Tibial nerve (tissue), 3 donors: ENCODE measurements around the gene SPATA13.

Experiments
- POLR2A ChIP-seq, 2 donors: fragments of 450-650 bp; IDR thresholded peaks; one replicate each; pipeline ENCODE4 v1.6.1; 2017; ENCODE audit warnings: antibody characterized with exemption in 2 of 2, mild to moderate bottlenecking in 2 of 2, moderate library complexity in 2 of 2
- TF ChIP-seq, protein P1 (sequence below), 5 experiments: fragments of 200-600 bp in 3 of 5; fragments of 450-650 bp in 2 of 5; sonication (generic) in 3 of 5; IDR thresholded peaks; one replicate each; pipeline ENCODE4 v1.5.1; 2016 to 2019; ENCODE audit warnings: antibody characterized with exemption in 5 of 5, mild to moderate bottlenecking in 3 of 5, moderate library complexity in 2 of 5

DNA sequence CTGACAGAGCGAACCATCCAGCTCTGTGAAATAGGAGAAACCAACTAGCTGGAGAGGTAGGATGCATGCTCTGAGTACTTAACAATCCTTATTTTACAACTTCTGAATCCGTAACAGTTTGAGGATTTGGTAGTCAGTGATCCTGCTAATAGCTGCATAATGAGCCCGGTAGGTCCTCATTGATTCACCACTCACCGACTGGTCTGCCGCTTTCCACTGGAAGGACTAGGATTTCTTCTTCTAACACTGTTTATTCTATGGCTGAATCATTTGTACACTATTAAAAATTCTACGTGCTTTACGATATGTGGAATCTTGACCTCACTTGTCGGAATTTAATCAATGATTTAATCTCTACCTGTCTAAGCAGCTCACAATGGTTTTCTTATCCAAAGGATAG is 33.9 kb downstream of the SPATA13 start:
- TF ChIP-seq POLR2A (IDR thresholded peaks at IDR 0.05): no peak
- TF ChIP-seq, protein P1, sequence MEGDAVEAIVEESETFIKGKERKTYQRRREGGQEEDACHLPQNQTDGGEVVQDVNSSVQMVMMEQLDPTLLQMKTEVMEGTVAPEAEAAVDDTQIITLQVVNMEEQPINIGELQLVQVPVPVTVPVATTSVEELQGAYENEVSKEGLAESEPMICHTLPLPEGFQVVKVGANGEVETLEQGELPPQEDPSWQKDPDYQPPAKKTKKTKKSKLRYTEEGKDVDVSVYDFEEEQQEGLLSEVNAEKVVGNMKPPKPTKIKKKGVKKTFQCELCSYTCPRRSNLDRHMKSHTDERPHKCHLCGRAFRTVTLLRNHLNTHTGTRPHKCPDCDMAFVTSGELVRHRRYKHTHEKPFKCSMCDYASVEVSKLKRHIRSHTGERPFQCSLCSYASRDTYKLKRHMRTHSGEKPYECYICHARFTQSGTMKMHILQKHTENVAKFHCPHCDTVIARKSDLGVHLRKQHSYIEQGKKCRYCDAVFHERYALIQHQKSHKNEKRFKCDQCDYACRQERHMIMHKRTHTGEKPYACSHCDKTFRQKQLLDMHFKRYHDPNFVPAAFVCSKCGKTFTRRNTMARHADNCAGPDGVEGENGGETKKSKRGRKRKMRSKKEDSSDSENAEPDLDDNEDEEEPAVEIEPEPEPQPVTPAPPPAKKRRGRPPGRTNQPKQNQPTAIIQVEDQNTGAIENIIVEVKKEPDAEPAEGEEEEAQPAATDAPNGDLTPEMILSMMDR (IDR thresholded peaks at IDR 0.05): no peak
